Gastroesophageal sphincter (tissue), 4 donors: ENCODE measurements around the gene OSTF1. TPM values are rescaled to one million over a fixed set of nuclear protein-coding genes. Genes with fewer than 3 reads are reported as not detected.
A peak's percentile ranks its signal among the peaks of the same experiment; 100 is the strongest.

Experiments used
- ATAC-seq: fragments of 150-250 bp; one replicate; pipeline ENCODE4 v1.9.1; 2016; ENCODE audit warnings: mild to moderate bottlenecking, moderate library complexity
- H3K27ac ChIP-seq, 4 donors: fragments of 200-600 bp; sonication (generic) in 3 of 4; 1 replicate in 3 of 4; 2 replicates in 1 of 4; pipeline ENCODE4 v1.5.1; 2016 to 2019
- H3K27me3 ChIP-seq: fragments of 200-600 bp; sonication (generic); one replicate; pipeline ENCODE4 v1.5.1; 2019
- H3K36me3 ChIP-seq, 2 donors: fragments of 200-600 bp; sonication (generic); one replicate each; pipeline ENCODE4 v1.5.1; 2019; ENCODE audit warnings: control low read depth in 1 of 2
- H3K4me1 ChIP-seq, 3 donors: fragments of 200-600 bp; sonication (generic); 1 replicate in 2 of 3; 2 replicates in 1 of 3; pipeline ENCODE4 v1.5.1; 2016 to 2019; ENCODE audit warnings: control low read depth in 2 of 3
- H3K4me3 ChIP-seq, 2 donors: fragments of 200-600 bp; sonication (generic); one replicate each; pipeline ENCODE4 v1.5.1; 2019; ENCODE audit warnings: mild to moderate bottlenecking in 1 of 2, moderate library complexity in 1 of 2
- H3K9me3 ChIP-seq, 3 donors: fragments of 200-600 bp; sonication (generic); one replicate each; pipeline ENCODE4 v1.5.1; 2017 to 2019; ENCODE audit warnings: control low read depth in 2 of 3
- CTCF ChIP-seq, 4 experiments: fragments of 200-600 bp in 2 of 4; fragments of 450-650 bp in 2 of 4; sonication (generic) in 1 of 4; IDR thresholded peaks; one replicate each; pipeline ENCODE4 v1.5.1; 2017 to 2019; ENCODE audit warnings: antibody characterized with exemption in 4 of 4, mild to moderate bottlenecking in 2 of 4, moderate library complexity in 2 of 4
- EP300 ChIP-seq: sonication (generic); formaldehyde crosslinking; IDR thresholded peaks from one replicate; pipeline ENCODE4 v1.6.1; 2017; ENCODE audit warnings: antibody characterized with exemption, mild to moderate bottlenecking
- POLR2A ChIP-seq, 2 donors: fragments of 450-650 bp; IDR thresholded peaks; one replicate each; pipeline ENCODE4 v1.6.1; 2017; ENCODE audit warnings: antibody characterized with exemption in 2 of 2, mild to moderate bottlenecking in 2 of 2, moderate library complexity in 1 of 2
- POLR2AphosphoS5 ChIP-seq: sonication (generic); formaldehyde crosslinking; IDR thresholded peaks from one replicate; pipeline ENCODE4 v1.6.1; 2017; ENCODE audit warnings: antibody characterized with exemption
- WGBS, 2 donors: methylation state at CpG; one replicate each; pipeline ENCODE4 v1.1.5; 2018; ENCODE audit warnings: low coverage in 1 of 2; 5-methylcytosine and 5-hydroxymethylcytosine counted together
- total RNA-seq, 4 donors: library from RNA; depleted of rRNA; stranded (reverse); fragments of >200 nt; gene quantifications; one replicate each; pipeline ENCODE4 v1.1.0, GENCODE V29; 2016

Gene OSTF1
- total RNA-seq = 10 to 100 TPM in 3 of 4 donors, 1 to 10 TPM in 1; 9.7 to 37.6 (median 28.5) TPM

GRCh38 chr9:75087824-75088645, at the start of gene OSTF1, which contains the start of gene NMRK1:
Gene OSTF1 (plus strand): TSS chr9:75088514. CDS start chr9:75088693, 179 bp downstream.
Gene NMRK1 (minus strand): TSS chr9:75088155. CDS start chr9:75083115, 5,040 bp downstream.
- H3K9me3 ChIP-seq = no peaks in the 10 kb centered on the region
- H3K36me3 ChIP-seq = no peaks in the 10 kb centered on the region
- peak; percentile 89 for TF ChIP-seq POLR2AphosphoS5
- TF ChIP-seq POLR2A (IDR thresholded peaks at IDR 0.05) = peak; percentile 93 to 95
- peak in 1 of 4 experiments; percentile 13 for TF ChIP-seq CTCF (IDR thresholded peaks at IDR 0.05)
- no peak for TF ChIP-seq EP300
- peak within 1 kb of the TSS; percentile 85 to 98 (median 97) for H3K27ac ChIP-seq
- 0% methylated on average over 15 of the region's 93 CpGs; no CpG with 5 or more reads in 1 of the 2 donors for WGBS, 2 donors
- H3K27me3 ChIP-seq = no peaks in the 10 kb centered on the region
- H3K4me1 ChIP-seq = peaks cover 0 to 49% (median 0%) of the 10 kb centered on the region in 3 donors
- ATAC-seq = peak; percentile 98
- H3K4me3 ChIP-seq = peak within 1 kb of the TSS; percentile 81 to 92

- TF ChIP-seq POLR2A (IDR thresholded peaks at IDR 0.05) = no peak
- TF ChIP-seq POLR2AphosphoS5 = peak; percentile 27
- ATAC-seq = peak; percentile 57
Measured at GRCh38 chr9:75039009-75039408, 49.3 kb upstream of the OSTF1 start.

GRCh38 chr9:75039801-75040200, 48.5 kb upstream of the OSTF1 start:
- no peak for ATAC-seq
- 66 to 87% methylated on average over 3 of the region's 3 CpGs for WGBS, 2 donors
- H3K4me3 ChIP-seq = no peak overlapping the region
- H3K36me3 ChIP-seq = no peaks in the 10 kb centered on the region
- no peaks in the 10 kb centered on the region for H3K9me3 ChIP-seq
- H3K27me3 ChIP-seq = peaks cover 6% of the 10 kb centered on the region
- H3K4me1 ChIP-seq = no peaks in the 10 kb centered on the region
- H3K27ac ChIP-seq = no peak overlapping the region
- TF ChIP-seq EP300 = no peak
- no peak for TF ChIP-seq POLR2A (IDR thresholded peaks at IDR 0.05)
- no peak for TF ChIP-seq POLR2AphosphoS5
- TF ChIP-seq CTCF (IDR thresholded peaks at IDR 0.05) = no peak

More at GRCh38 chr9:75039009-75039408, 49.3 kb upstream of the OSTF1 start:
- H3K9me3 ChIP-seq = no peaks in the 10 kb centered on the region
- H3K4me3 ChIP-seq = no peak overlapping the region
- 20 to 40% methylated on average over 3 of the region's 3 CpGs for WGBS, 2 donors
- peak overlapping the region in 1 of 4 donors; percentile 9 for H3K27ac ChIP-seq
- no peaks in the 10 kb centered on the region for H3K36me3 ChIP-seq
- H3K4me1 ChIP-seq = no peaks in the 10 kb centered on the region
- H3K27me3 ChIP-seq = peaks cover 6% of the 10 kb centered on the region

- TF ChIP-seq CTCF (IDR thresholded peaks at IDR 0.05) = no peak
- Histone ChIP-seq H3K27ac (no peak overlapping the region), H3K27me3 (no peaks in the 10 kb centered on the region), H3K4me1 (no peaks in the 10 kb centered on the region), H3K36me3 (no peaks in the 10 kb centered on the region), H3K4me3 (no peak overlapping the region), H3K9me3 (no peaks in the 10 kb centered on the region)
- 58 to 60% methylated on average over 1 of the region's 1 CpG for WGBS, 2 donors
- ATAC-seq = no peak
Measured at GRCh38 chr9:75041041-75041440, 47.3 kb upstream of the OSTF1 start.

GRCh38 chr9:75046725-75047345, 41.5 kb upstream of the OSTF1 start:
- Histone ChIP-seq H3K27ac (no peak overlapping the region), H3K36me3 (no peaks in the 10 kb centered on the region), H3K4me3 (no peak overlapping the region), H3K9me3 (no peaks in the 10 kb centered on the region), H3K4me1 (no peaks in the 10 kb centered on the region), H3K27me3 (no peaks in the 10 kb centered on the region)
- TF ChIP-seq EP300 (no peak), CTCF (IDR thresholded peaks at IDR 0.05) (no peak), POLR2AphosphoS5 (no peak), POLR2A (IDR thresholded peaks at IDR 0.05) (no peak)
- no CpG with 5 or more reads among the region's 3 CpGs for WGBS, 2 donors
- ATAC-seq = no peak
